ENCODE results near the gene APPBP2. TPM values are rescaled to one million over a fixed set of nuclear protein-coding genes. Genes with fewer than 3 reads are reported as not detected.

The APPBP2 gene
- total RNA-seq, 1 donor from 2014 or later: 48.0 TPM

- no peaks in the 10 kb centered on the region for H3K36me3 Mint-ChIP-seq
- no peaks in the 10 kb centered on the region for H3K9me3 Mint-ChIP-seq
- no peaks in the 10 kb centered on the region for H4K20me1 ChIP-seq (ENCODE audit: low read depth)
- no peak overlapping the region for H3K27ac Mint-ChIP-seq
- H3K27ac ChIP-seq: no peak overlapping the region
- no peak for DNase-seq (ENCODE audit: low spot score)
- H3K4me1 Mint-ChIP-seq: no peaks in the 10 kb centered on the region
- no peaks in the 10 kb centered on the region for H3K27me3 Mint-ChIP-seq (ENCODE audit: insufficient read depth, low read depth)
- no peaks in the 10 kb centered on the region for H3K79me2 ChIP-seq (ENCODE audit: low read depth)
- TF ChIP-seq EZH2 (IDR thresholded peaks at IDR 0.05) (no peak), EZH2phosphoT487 (IDR thresholded peaks at IDR 0.05) (no peak)
- TF ChIP-seq, protein P1, sequence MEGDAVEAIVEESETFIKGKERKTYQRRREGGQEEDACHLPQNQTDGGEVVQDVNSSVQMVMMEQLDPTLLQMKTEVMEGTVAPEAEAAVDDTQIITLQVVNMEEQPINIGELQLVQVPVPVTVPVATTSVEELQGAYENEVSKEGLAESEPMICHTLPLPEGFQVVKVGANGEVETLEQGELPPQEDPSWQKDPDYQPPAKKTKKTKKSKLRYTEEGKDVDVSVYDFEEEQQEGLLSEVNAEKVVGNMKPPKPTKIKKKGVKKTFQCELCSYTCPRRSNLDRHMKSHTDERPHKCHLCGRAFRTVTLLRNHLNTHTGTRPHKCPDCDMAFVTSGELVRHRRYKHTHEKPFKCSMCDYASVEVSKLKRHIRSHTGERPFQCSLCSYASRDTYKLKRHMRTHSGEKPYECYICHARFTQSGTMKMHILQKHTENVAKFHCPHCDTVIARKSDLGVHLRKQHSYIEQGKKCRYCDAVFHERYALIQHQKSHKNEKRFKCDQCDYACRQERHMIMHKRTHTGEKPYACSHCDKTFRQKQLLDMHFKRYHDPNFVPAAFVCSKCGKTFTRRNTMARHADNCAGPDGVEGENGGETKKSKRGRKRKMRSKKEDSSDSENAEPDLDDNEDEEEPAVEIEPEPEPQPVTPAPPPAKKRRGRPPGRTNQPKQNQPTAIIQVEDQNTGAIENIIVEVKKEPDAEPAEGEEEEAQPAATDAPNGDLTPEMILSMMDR (IDR thresholded peaks at IDR 0.05): no peak
- no peak overlapping the region for H3K4me3 ChIP-seq
- no peak overlapping the region for H3K9ac ChIP-seq
- H3K9me3 ChIP-seq (ENCODE audit: low read depth): no peaks in the 10 kb centered on the region
- H3K27me3 ChIP-seq: no peaks in the 10 kb centered on the region
- no peaks in the 10 kb centered on the region for H3F3A ChIP-seq (ENCODE audit: low read depth)
- no peaks in the 10 kb centered on the region for H3K4me1 ChIP-seq
- no peak overlapping the region for H2AFZ ChIP-seq (replicated peaks)
- no peak overlapping the region for H3K4me2 ChIP-seq
- no peak overlapping the region for H3K4me3 Mint-ChIP-seq
- no peaks in the 10 kb centered on the region for H3K36me3 ChIP-seq
Measured at GRCh38 chr17:60545465-60546191, 19.6 kb upstream of the APPBP2 start.

DNA sequence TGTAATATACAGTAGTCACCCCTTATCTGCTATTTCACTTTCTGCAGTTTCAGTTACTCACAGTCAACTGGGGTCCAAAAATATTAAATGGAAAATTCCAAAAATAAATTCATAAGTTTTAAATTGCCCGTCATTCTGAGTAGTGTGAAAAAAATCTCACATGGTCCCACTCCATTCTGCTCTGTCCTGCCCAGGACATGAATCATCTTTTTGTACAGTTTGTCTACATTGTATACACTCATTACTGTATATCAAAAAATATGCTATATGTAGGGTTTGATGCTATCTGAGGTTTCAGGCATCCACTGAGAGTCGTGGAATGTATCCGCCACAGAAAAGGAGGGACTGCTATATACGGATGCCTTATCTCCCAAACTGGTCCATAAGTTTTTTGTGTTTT is 16.0 kb upstream of the APPBP2 start:
- no peaks in the 10 kb centered on the region for H3F3A ChIP-seq (ENCODE audit: low read depth)
- TF ChIP-seq EZH2 (IDR thresholded peaks at IDR 0.05): no peak
- TF ChIP-seq EZH2phosphoT487 (IDR thresholded peaks at IDR 0.05): no peak
- TF ChIP-seq, protein P1 (IDR thresholded peaks at IDR 0.05): no peak
- no peak for DNase-seq (ENCODE audit: low spot score)
- H3K36me3 ChIP-seq: no peaks in the 10 kb centered on the region
- no peak overlapping the region for H3K4me3 Mint-ChIP-seq
- H2AFZ ChIP-seq (replicated peaks): no peak overlapping the region
- H3K36me3 Mint-ChIP-seq: no peaks in the 10 kb centered on the region
- H3K4me1 ChIP-seq: no peaks in the 10 kb centered on the region
- H3K4me1 Mint-ChIP-seq: no peaks in the 10 kb centered on the region
- H4K20me1 ChIP-seq (ENCODE audit: low read depth): no peaks in the 10 kb centered on the region
- H3K4me2 ChIP-seq: no peak overlapping the region
- H3K79me2 ChIP-seq (ENCODE audit: low read depth): no peaks in the 10 kb centered on the region
- no peak overlapping the region for H3K9ac ChIP-seq
- H3K27ac ChIP-seq: no peak overlapping the region
- H3K9me3 Mint-ChIP-seq: no peaks in the 10 kb centered on the region
- no peaks in the 10 kb centered on the region for H3K9me3 ChIP-seq (ENCODE audit: low read depth)
- no peak overlapping the region for H3K4me3 ChIP-seq
- H3K27ac Mint-ChIP-seq: no peak overlapping the region
- H3K27me3 ChIP-seq: no peaks in the 10 kb centered on the region
- H3K27me3 Mint-ChIP-seq (ENCODE audit: insufficient read depth, low read depth): no peaks in the 10 kb centered on the region

DNA sequence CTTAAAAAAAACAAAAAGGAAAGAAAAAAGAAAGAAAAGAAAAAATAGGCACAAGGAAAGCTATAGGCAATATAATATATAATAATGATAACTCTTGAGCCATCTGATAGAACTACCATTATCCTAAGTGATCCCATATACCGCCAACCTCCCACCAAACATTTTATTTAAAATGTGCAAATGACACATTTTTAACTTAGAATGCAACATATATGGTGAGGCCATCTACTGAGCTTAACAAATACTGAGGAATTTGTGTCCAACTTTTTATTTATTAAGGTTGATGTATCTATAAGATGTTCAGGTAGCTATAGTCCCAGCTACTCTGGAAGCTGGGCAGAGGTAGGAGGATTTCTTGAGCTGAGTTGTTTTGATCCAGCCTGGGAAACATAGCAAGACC is 14.4 kb upstream of the APPBP2 start:
- H3K4me3 Mint-ChIP-seq: no peak overlapping the region
- H3K9me3 Mint-ChIP-seq: no peaks in the 10 kb centered on the region
- TF ChIP-seq, protein P1 (IDR thresholded peaks at IDR 0.05): no peak
- TF ChIP-seq EZH2 (IDR thresholded peaks at IDR 0.05) (no peak), EZH2phosphoT487 (IDR thresholded peaks at IDR 0.05) (no peak)
- Histone ChIP-seq H3K79me2 (ENCODE audit: low read depth) (no peaks in the 10 kb centered on the region), H3K36me3 (no peaks in the 10 kb centered on the region), H3K9me3 (ENCODE audit: low read depth) (no peaks in the 10 kb centered on the region), H3K9ac (no peak overlapping the region), H3K27me3 (no peaks in the 10 kb centered on the region), H3F3A (ENCODE audit: low read depth) (no peaks in the 10 kb centered on the region), H4K20me1 (ENCODE audit: low read depth) (no peaks in the 10 kb centered on the region), H3K27ac (no peak overlapping the region), H3K4me3 (no peak overlapping the region), H3K4me2 (no peak overlapping the region), H2AFZ (replicated peaks) (no peak overlapping the region), H3K4me1 (no peaks in the 10 kb centered on the region)
- H3K27ac Mint-ChIP-seq: no peak overlapping the region
- no peaks in the 10 kb centered on the region for H3K4me1 Mint-ChIP-seq
- no peaks in the 10 kb centered on the region for H3K36me3 Mint-ChIP-seq
- no peaks in the 10 kb centered on the region for H3K27me3 Mint-ChIP-seq (ENCODE audit: insufficient read depth, low read depth)
- DNase-seq (ENCODE audit: low spot score): no peak

Data from neural progenitor cell (in vitro differentiated cells).